ENCODE results near the gene XRCC4.

The XRCC4 gene

GRCh38 chr5:83199126-83199525 is 121.8 kb downstream of the XRCC4 start:
- H3K27me3 Mint-ChIP-seq (ENCODE audit: low read depth): no peaks in the 10 kb centered on the region
- no peak for TF ChIP-seq CTCF (IDR thresholded peaks at IDR 0.05; ENCODE audit: unreplicated experiment in 3 of 3)
- no peaks in the 10 kb centered on the region for H3K9me3 Mint-ChIP-seq
- peaks cover 24% of the 10 kb centered on the region for H3K4me1 Mint-ChIP-seq
- H3K4me3 Mint-ChIP-seq: no peak overlapping the region
- H3K27ac Mint-ChIP-seq: peak overlapping the region; percentile 54 to 89 (median 83)
- no peaks in the 10 kb centered on the region for H3K36me3 Mint-ChIP-seq (ENCODE audit: low read depth)

GRCh38 chr5:83204651-83205050 is 127.3 kb downstream of the XRCC4 start:
- Mint-ChIP-seq H3K36me3 (ENCODE audit: low read depth) (no peaks in the 10 kb centered on the region), H3K4me3 (no peak overlapping the region), H3K4me1 (peaks cover 4% of the 10 kb centered on the region), H3K27ac (no peak overlapping the region), H3K9me3 (no peaks in the 10 kb centered on the region), H3K27me3 (ENCODE audit: low read depth) (no peaks in the 10 kb centered on the region)
- no peak for TF ChIP-seq CTCF (IDR thresholded peaks at IDR 0.05; ENCODE audit: unreplicated experiment in 3 of 3)

GRCh38 chr5:83209963-83210362 is 132.6 kb downstream of the XRCC4 start:
- Mint-ChIP-seq H3K4me3 (no peak overlapping the region), H3K4me1 (no peaks in the 10 kb centered on the region), H3K27ac (no peak overlapping the region), H3K27me3 (ENCODE audit: low read depth) (no peaks in the 10 kb centered on the region), H3K9me3 (no peaks in the 10 kb centered on the region), H3K36me3 (ENCODE audit: low read depth) (no peaks in the 10 kb centered on the region)
- TF ChIP-seq CTCF (IDR thresholded peaks at IDR 0.05; ENCODE audit: unreplicated experiment in 3 of 3): no peak

- peaks cover 3% of the 10 kb centered on the region for H3K9me3 Mint-ChIP-seq
- no peak for TF ChIP-seq CTCF (IDR thresholded peaks at IDR 0.05; ENCODE audit: unreplicated experiment in 3 of 3)
- H3K4me3 Mint-ChIP-seq: no peak overlapping the region
- H3K27ac Mint-ChIP-seq: no peak overlapping the region
- H3K4me1 Mint-ChIP-seq: no peaks in the 10 kb centered on the region
- H3K27me3 Mint-ChIP-seq (ENCODE audit: low read depth): no peaks in the 10 kb centered on the region
- H3K36me3 Mint-ChIP-seq (ENCODE audit: low read depth): no peaks in the 10 kb centered on the region
Observed at GRCh38 chr5:83219077-83219476, 141.7 kb downstream of the XRCC4 start.

- H3K4me1 Mint-ChIP-seq: no peaks in the 10 kb centered on the region
- no peak overlapping the region for H3K4me3 Mint-ChIP-seq
- H3K9me3 Mint-ChIP-seq: peaks cover 3% of the 10 kb centered on the region
- no peak for TF ChIP-seq CTCF (IDR thresholded peaks at IDR 0.05; ENCODE audit: unreplicated experiment in 3 of 3)
- no peaks in the 10 kb centered on the region for H3K36me3 Mint-ChIP-seq (ENCODE audit: low read depth)
- H3K27ac Mint-ChIP-seq: no peak overlapping the region
- no peaks in the 10 kb centered on the region for H3K27me3 Mint-ChIP-seq (ENCODE audit: low read depth)
Observed at GRCh38 chr5:83219495-83219894, 142.1 kb downstream of the XRCC4 start.

- TF ChIP-seq CTCF (IDR thresholded peaks at IDR 0.05; ENCODE audit: unreplicated experiment in 3 of 3): no peak
- no peak overlapping the region for H3K27ac Mint-ChIP-seq
- peaks cover 3% of the 10 kb centered on the region for H3K9me3 Mint-ChIP-seq
- no peak overlapping the region for H3K4me3 Mint-ChIP-seq
- no peaks in the 10 kb centered on the region for H3K27me3 Mint-ChIP-seq (ENCODE audit: low read depth)
- H3K4me1 Mint-ChIP-seq: no peaks in the 10 kb centered on the region
- H3K36me3 Mint-ChIP-seq (ENCODE audit: low read depth): no peaks in the 10 kb centered on the region
Observed at GRCh38 chr5:83220331-83220730, 143.0 kb downstream of the XRCC4 start.

All from nephron (organoid).